A549 (cell line): Measurements from ENCODE around the gene ETNPPL. TPM values are rescaled to one million over a fixed set of nuclear protein-coding genes. Genes with fewer than 3 reads are reported as not detected.

Experiments used
- ATAC-seq, 2 experiments: fragments of 200-7000 bp in 1 of 2; fragments of >200 bp in 1 of 2; cut with Nextera tagmentation in 1 of 2; cut with Tn5 transposase in 1 of 2; 3 replicates each; pipeline versions ENCODE4 v1.8.0 to v1.9.1; 2018 to 2020; ENCODE audit warnings: mild to moderate bottlenecking in 1 of 2, moderate library complexity in 1 of 2
- CTCF ChIA-PET: fragments of 300-600 bp; sonication (Branson Sonifier 250); formaldehyde crosslinking; extraction: SDS; loops from one replicate; lab custom pipeline; 2021; ENCODE audit warnings: antibody characterized with exemption, inconsistent platforms; lab: Yijun Ruan, JAX
- POLR2A ChIA-PET: fragments of 350-600 bp; formaldehyde crosslinking; extraction: SDS; loops from one replicate; lab custom pipeline; 2021; ENCODE audit warnings: antibody characterized with exemption, inconsistent platforms; lab: Yijun Ruan, JAX
- DNase-seq, 2 experiments: peaks; one replicate each; pipeline versions ENCODE4 v3.0.0 to v3.0.0-alpha.2; 2011 to 2016; ENCODE audit warnings: low read depth in 1 of 2, low spot score in 1 of 2
- FAIRE-seq: peaks from 2 replicates; lab custom pipeline; 2011; peaks lifted over from hg19 to GRCh38; lab: Jason Lieb, UNC
- H3K27ac ChIP-seq, 2 experiments: fragments of >200 bp; sonication (Bioruptor Twin); formaldehyde crosslinking; 3 replicates each; pipeline ENCODE4 v1.5.1; 2016 to 2017
- H3K4me1 ChIP-seq: fragments of >200 bp; sonication (Bioruptor Twin); formaldehyde crosslinking; 3 replicates; pipeline ENCODE4 v1.6.1; 2016
- H3K4me2 ChIP-seq: fragments of >200 bp; sonication (Bioruptor Twin); formaldehyde crosslinking; 3 replicates; pipeline ENCODE4 v1.6.1; 2016
- H3K4me3 ChIP-seq: fragments of >200 bp; sonication (Bioruptor Twin); formaldehyde crosslinking; 3 replicates; pipeline ENCODE4 v1.5.1; 2016
- H3K9me3 ChIP-seq: fragments of >200 bp; sonication (Bioruptor Twin); formaldehyde crosslinking; 3 replicates; pipeline ENCODE4 v1.6.1; 2016
- CBX2 ChIP-seq: fragments of 200-600 bp; sonication (generic); IDR thresholded peaks from 2 replicates; pipeline ENCODE4 v1.6.1; 2016; ENCODE audit warnings: low read depth, mild to moderate bottlenecking, borderline replicate concordance
- CBX8 ChIP-seq: fragments of 200-600 bp; sonication (generic); IDR thresholded peaks from 2 replicates; pipeline ENCODE4 v1.6.1; 2016
- CEBPB ChIP-seq, 2 experiments: fragments of >200 bp in 1 of 2; sonication (Bioruptor Twin) in 1 of 2; formaldehyde crosslinking in 1 of 2; IDR thresholded peaks; 2 replicates each; pipeline ENCODE4 v1.6.1; 2012 to 2016
- CHD2 ChIP-seq: fragments of 150-350 bp; IDR thresholded peaks from 2 replicates; pipeline ENCODE4 v1.6.1; 2014; ENCODE audit warnings: low read length; ENCODE audit not compliant: partially characterized antibody
- EHF ChIP-seq: fragments of 250-450 bp; sonication (Bioruptor Pico); IDR thresholded peaks from 2 replicates; pipeline ENCODE4 v1.5.0; 2020; ENCODE audit warnings: mild to moderate bottlenecking
- FOSB ChIP-seq: fragments of 250-450 bp; sonication (Bioruptor Pico); IDR thresholded peaks from 2 replicates; pipeline ENCODE4 v1.5.0; 2020; ENCODE audit warnings: mild to moderate bottlenecking, moderate library complexity
- FOSL2 ChIP-seq, 2 experiments: fragments of 450-650 bp in 1 of 2; fragments of >200 bp in 1 of 2; sonication (Bioruptor Twin) in 1 of 2; formaldehyde crosslinking; IDR thresholded peaks; 2 replicates each; pipeline versions ENCODE4 v1.5.0 to v1.6.1; 2016 to 2020; ENCODE audit warnings: mild to moderate bottlenecking in 1 of 2, moderate library complexity in 1 of 2
- GATA3 ChIP-seq: IDR thresholded peaks from 2 replicates; pipeline ENCODE4 v1.6.1; 2012; ENCODE audit warnings: borderline replicate concordance
- HEYL ChIP-seq: fragments of 250-450 bp; sonication (Bioruptor Pico); IDR thresholded peaks from 2 replicates; pipeline ENCODE4 v1.8.0; 2021; ENCODE audit warnings: mild to moderate bottlenecking, moderate library complexity
- HOXB13 ChIP-seq: fragments of 250-450 bp; sonication (Bioruptor Pico); IDR thresholded peaks from 2 replicates; pipeline ENCODE4 v1.5.0; 2020; ENCODE audit warnings: low read depth, mild to moderate bottlenecking, moderate library complexity
- JUNB ChIP-seq: fragments of >200 bp; sonication (Bioruptor Twin); formaldehyde crosslinking; IDR thresholded peaks from 2 replicates; pipeline ENCODE4 v1.6.1; 2016
- KDM1A ChIP-seq: fragments of 200-600 bp; sonication (generic); IDR thresholded peaks from 2 replicates; pipeline ENCODE4 v1.6.1; 2016; ENCODE audit warnings: low read depth, mild to moderate bottlenecking
- MAFK ChIP-seq: fragments of 450-650 bp; IDR thresholded peaks from 2 replicates; pipeline ENCODE4 v1.6.1; 2014; ENCODE audit not compliant: partially characterized antibody
- MAZ ChIP-seq: fragments of 150-350 bp; IDR thresholded peaks from 2 replicates; pipeline ENCODE4 v1.6.1; 2014; ENCODE audit warnings: antibody characterized with exemption, low read depth, low read length, borderline replicate concordance
- NFE2L2 ChIP-seq: fragments of 150-350 bp; conservative IDR thresholded peaks from 2 replicates; pipeline ENCODE4 v1.6.1; 2014; ENCODE audit warnings: low read length
- PHF8 ChIP-seq: fragments of 200-600 bp; sonication (generic); IDR thresholded peaks from 2 replicates; pipeline ENCODE4 v1.6.1; 2016; ENCODE audit warnings: low read depth, mild to moderate bottlenecking, antibody characterized with exemption, moderate library complexity, borderline replicate concordance
- POLR2A ChIP-seq: IDR thresholded peaks from 2 replicates; pipeline ENCODE4 v1.6.1; 2012; ENCODE audit warnings: mild to moderate bottlenecking, low read length
- POLR2AphosphoS2 ChIP-seq: conservative IDR thresholded peaks from 2 replicates; pipeline ENCODE4 v1.6.1; 2012; ENCODE audit warnings: low read length, improper control_type of control experiment, inconsistent platforms
- RARB ChIP-seq: fragments of 250-450 bp; sonication (Bioruptor Pico); IDR thresholded peaks from 2 replicates; pipeline ENCODE4 v1.8.0; 2021; ENCODE audit warnings: mild to moderate bottlenecking, moderate library complexity
- RFX5 ChIP-seq: fragments of 450-650 bp; IDR thresholded peaks from 2 replicates; pipeline ENCODE4 v1.7.1; 2014; ENCODE audit warnings: antibody characterized with exemption, mild to moderate bottlenecking, moderate library complexity
- SREBF2 ChIP-seq: fragments of 450-650 bp; IDR thresholded peaks from 2 replicates; pipeline ENCODE4 v1.6.1; 2014; ENCODE audit warnings: mild to moderate bottlenecking, moderate library complexity
- ZFP36 ChIP-seq: fragments of 450-650 bp; IDR thresholded peaks from 2 replicates; pipeline ENCODE4 v1.6.1; 2014; ENCODE audit warnings: borderline replicate concordance; ENCODE audit not compliant: partially characterized antibody
- ZSCAN20 ChIP-seq: fragments of 250-450 bp; sonication (Bioruptor Pico); IDR thresholded peaks from 2 replicates; pipeline ENCODE4 v1.8.0; 2022; ENCODE audit warnings: mild to moderate bottlenecking, moderate library complexity
- WGBS: methylation state at CpG from one replicate; pipeline ENCODE4 v1.1.6; 2017; ENCODE audit errors: missing lambda C conversion rate; 5-methylcytosine and 5-hydroxymethylcytosine counted together
- polyA plus RNA-seq, 4 experiments: library from polyadenylated mRNA; depleted of rRNA in 3 of 4; stranded (reverse); fragments of >200 nt; fragmentation: RNase III in 1 of 4; extraction: RNeasy Plus Mini Kit Qiagen cat#74134 plus additional on column Dnase treatment in 1 of 4; gene quantifications; 2 replicates in 3 of 4; 3 replicates in 1 of 4; pipeline ENCODE4 v1.2.3, GENCODE V29; 2011 to 2017
- TF ChIP-seq, protein P1 (sequence below): IDR thresholded peaks from 2 replicates; pipeline ENCODE4 v1.6.1; 2012
- TF ChIP-seq, protein P2 (sequence below): fragments of 250-450 bp; sonication (Bioruptor Pico); IDR thresholded peaks from 2 replicates; pipeline ENCODE4 v1.5.0; 2021; ENCODE audit warnings: mild to moderate bottlenecking, moderate library complexity, borderline replicate concordance
- TF ChIP-seq, protein P3 (sequence below): fragments of >200 bp; sonication (Bioruptor Twin); formaldehyde crosslinking; IDR thresholded peaks from 3 replicates; pipeline ENCODE4 v1.5.1; 2016
- TF ChIP-seq, protein P4 (sequence below): fragments of 150-350 bp; IDR thresholded peaks from 2 replicates; pipeline ENCODE4 v1.6.1; 2014; ENCODE audit warnings: low read depth, mild to moderate bottlenecking, low read length
- TF ChIP-seq, protein P5 (sequence below): IDR thresholded peaks from 2 replicates; pipeline ENCODE4 v1.6.1; 2012; ENCODE audit warnings: low read depth, borderline replicate concordance

Gene ETNPPL
- polyA plus RNA-seq, 2 of the 4 experiments (the other 2 are of a cell fraction): not detected

DNA sequence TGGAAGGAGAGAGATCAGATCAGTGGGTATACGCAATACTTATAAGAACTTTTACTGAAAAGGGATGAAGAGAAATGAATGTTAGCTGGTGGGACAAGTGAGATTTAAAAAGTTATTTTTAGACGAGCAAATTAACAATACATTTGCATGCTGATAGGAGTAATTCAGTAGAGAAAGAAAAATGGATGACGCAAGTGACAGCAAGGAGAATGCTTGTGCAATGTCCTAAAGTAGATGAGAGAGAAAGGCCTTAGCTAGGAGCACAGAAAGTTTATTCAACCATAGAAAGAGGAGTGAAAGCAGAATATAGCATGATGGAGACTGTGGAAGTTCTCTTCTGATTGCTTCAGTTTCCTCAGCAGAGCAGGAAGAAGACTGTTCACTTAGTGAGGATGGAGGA lies 66.7 kb downstream of the ETNPPL start:
- ChIA-PET CTCF (no interaction called here), POLR2A (no interaction called here)
- 50% methylated on average over 3 of the region's 3 CpGs for WGBS
- no peak overlapping the region for H3K27ac ChIP-seq
- no peak for ATAC-seq
- no peaks in the 10 kb centered on the region for H3K9me3 ChIP-seq
- TF ChIP-seq RFX5: no peak
- no peak for TF ChIP-seq CEBPB (IDR thresholded peaks at IDR 0.05)
- TF ChIP-seq CBX8: no peak
- TF ChIP-seq PHF8: no peak
- TF ChIP-seq EHF (CRISPR knock-in tag): no peak
- TF ChIP-seq, protein P1, sequence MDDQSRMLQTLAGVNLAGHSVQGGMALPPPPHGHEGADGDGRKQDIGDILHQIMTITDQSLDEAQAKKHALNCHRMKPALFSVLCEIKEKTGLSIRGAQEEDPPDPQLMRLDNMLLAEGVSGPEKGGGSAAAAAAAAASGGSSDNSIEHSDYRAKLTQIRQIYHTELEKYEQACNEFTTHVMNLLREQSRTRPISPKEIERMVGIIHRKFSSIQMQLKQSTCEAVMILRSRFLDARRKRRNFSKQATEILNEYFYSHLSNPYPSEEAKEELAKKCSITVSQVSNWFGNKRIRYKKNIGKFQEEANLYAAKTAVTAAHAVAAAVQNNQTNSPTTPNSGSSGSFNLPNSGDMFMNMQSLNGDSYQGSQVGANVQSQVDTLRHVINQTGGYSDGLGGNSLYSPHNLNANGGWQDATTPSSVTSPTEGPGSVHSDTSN: no peak
- no peak for TF ChIP-seq FOSB (CRISPR knock-in tag)
- TF ChIP-seq JUNB: no peak
- TF ChIP-seq, protein P2, sequence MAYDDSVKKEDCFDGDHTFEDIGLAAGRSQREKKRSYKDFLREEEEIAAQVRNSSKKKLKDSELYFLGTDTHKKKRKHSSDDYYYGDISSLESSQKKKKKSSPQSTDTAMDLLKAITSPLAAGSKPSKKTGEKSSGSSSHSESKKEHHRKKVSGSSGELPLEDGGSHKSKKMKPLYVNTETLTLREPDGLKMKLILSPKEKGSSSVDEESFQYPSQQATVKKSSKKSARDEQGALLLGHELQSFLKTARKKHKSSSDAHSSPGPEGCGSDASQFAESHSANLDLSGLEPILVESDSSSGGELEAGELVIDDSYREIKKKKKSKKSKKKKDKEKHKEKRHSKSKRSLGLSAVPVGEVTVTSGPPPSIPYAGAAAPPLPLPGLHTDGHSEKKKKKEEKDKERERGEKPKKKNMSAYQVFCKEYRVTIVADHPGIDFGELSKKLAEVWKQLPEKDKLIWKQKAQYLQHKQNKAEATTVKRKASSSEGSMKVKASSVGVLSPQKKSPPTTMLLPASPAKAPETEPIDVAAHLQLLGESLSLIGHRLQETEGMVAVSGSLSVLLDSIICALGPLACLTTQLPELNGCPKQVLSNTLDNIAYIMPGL (CRISPR knock-in tag): no peak
- TF ChIP-seq, protein P3, sequence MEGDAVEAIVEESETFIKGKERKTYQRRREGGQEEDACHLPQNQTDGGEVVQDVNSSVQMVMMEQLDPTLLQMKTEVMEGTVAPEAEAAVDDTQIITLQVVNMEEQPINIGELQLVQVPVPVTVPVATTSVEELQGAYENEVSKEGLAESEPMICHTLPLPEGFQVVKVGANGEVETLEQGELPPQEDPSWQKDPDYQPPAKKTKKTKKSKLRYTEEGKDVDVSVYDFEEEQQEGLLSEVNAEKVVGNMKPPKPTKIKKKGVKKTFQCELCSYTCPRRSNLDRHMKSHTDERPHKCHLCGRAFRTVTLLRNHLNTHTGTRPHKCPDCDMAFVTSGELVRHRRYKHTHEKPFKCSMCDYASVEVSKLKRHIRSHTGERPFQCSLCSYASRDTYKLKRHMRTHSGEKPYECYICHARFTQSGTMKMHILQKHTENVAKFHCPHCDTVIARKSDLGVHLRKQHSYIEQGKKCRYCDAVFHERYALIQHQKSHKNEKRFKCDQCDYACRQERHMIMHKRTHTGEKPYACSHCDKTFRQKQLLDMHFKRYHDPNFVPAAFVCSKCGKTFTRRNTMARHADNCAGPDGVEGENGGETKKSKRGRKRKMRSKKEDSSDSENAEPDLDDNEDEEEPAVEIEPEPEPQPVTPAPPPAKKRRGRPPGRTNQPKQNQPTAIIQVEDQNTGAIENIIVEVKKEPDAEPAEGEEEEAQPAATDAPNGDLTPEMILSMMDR: no peak
- no peak for TF ChIP-seq CHD2
- TF ChIP-seq POLR2AphosphoS2: no peak
- no peak for TF ChIP-seq KDM1A
- no peak for TF ChIP-seq RARB
- TF ChIP-seq NFE2L2: no peak
- TF ChIP-seq MAFK: no peak
- no peak for TF ChIP-seq SREBF2
- TF ChIP-seq HEYL: no peak
- no peak for DNase-seq
- H3K4me1 ChIP-seq: no peaks in the 10 kb centered on the region
- no peak overlapping the region for H3K4me3 ChIP-seq
- no peak for FAIRE-seq
- H3K4me2 ChIP-seq: no peak overlapping the region

DNA sequence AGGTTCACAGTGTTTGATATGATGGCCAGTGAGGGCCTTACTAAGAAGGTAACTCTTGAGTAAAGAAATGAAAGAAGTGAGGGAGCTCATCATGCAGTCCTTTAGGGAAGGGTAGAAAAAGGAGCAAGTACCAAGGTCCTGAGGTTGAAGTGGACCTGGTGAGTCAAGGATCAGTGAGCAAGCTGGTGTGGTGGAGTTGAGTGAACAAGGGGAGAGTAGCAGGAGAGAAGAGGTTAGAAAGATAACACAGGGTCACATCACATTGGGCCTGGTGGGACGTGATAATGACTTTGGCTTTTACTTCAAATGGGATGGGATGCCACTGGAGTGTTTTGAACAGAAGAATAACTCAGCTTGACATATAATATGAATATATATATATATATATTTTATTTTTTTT lies 67.8 kb downstream of the ETNPPL start:
- 9% methylated on average over 1 of the region's 1 CpG for WGBS
- POLR2A ChIA-PET: no interaction called here
- FAIRE-seq (no peak), DNase-seq (no peak), ATAC-seq (no peak)
- no peaks in the 10 kb centered on the region for H3K9me3 ChIP-seq
- H3K4me2 ChIP-seq: no peak overlapping the region
- no peaks in the 10 kb centered on the region for H3K4me1 ChIP-seq
- CTCF ChIA-PET: no interaction called here
- no peak overlapping the region for H3K4me3 ChIP-seq
- H3K27ac ChIP-seq: no peak overlapping the region
- TF ChIP-seq, protein P4, sequence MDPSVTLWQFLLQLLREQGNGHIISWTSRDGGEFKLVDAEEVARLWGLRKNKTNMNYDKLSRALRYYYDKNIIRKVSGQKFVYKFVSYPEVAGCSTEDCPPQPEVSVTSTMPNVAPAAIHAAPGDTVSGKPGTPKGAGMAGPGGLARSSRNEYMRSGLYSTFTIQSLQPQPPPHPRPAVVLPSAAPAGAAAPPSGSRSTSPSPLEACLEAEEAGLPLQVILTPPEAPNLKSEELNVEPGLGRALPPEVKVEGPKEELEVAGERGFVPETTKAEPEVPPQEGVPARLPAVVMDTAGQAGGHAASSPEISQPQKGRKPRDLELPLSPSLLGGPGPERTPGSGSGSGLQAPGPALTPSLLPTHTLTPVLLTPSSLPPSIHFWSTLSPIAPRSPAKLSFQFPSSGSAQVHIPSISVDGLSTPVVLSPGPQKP: no peak
- TF ChIP-seq ZSCAN20 (CRISPR knock-in tag): no peak
- TF ChIP-seq, protein P5, sequence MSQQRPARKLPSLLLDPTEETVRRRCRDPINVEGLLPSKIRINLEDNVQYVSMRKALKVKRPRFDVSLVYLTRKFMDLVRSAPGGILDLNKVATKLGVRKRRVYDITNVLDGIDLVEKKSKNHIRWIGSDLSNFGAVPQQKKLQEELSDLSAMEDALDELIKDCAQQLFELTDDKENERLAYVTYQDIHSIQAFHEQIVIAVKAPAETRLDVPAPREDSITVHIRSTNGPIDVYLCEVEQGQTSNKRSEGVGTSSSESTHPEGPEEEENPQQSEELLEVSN: no peak
- TF ChIP-seq POLR2A: no peak
- TF ChIP-seq CEBPB (IDR thresholded peaks at IDR 0.05): no peak
- no peak for TF ChIP-seq MAZ
- TF ChIP-seq, protein P2 (CRISPR knock-in tag): no peak
- TF ChIP-seq PHF8: no peak
- TF ChIP-seq FOSB (CRISPR knock-in tag): no peak
- TF ChIP-seq GATA3: no peak
- TF ChIP-seq ZFP36: no peak
- TF ChIP-seq, protein P1: no peak
- TF ChIP-seq HOXB13 (CRISPR knock-in tag): no peak
- no peak for TF ChIP-seq FOSL2 (IDR thresholded peaks at IDR 0.05)
- TF ChIP-seq FOSL2 (CRISPR knock-in tag; IDR thresholded peaks at IDR 0.05): no peak
- TF ChIP-seq KDM1A: no peak
- no peak for TF ChIP-seq CBX2
- TF ChIP-seq RARB: no peak
